NCI-H2171 (cell line): ENCODE results near the gene KIAA1549.
A peak's percentile ranks its signal among the peaks of the same experiment; 100 is the strongest.
"Not testable (repeated sequence)": the region's sequence is repeated elsewhere in the genome, so short reads cannot be mapped to it uniquely, and the experiment has no call there.

ENCODE experiments used
- DNase-seq: peaks from one replicate; lab custom pipeline; 2025; lab: John Stamatoyannopoulos, UW

KIAA1549 gene

DNA sequence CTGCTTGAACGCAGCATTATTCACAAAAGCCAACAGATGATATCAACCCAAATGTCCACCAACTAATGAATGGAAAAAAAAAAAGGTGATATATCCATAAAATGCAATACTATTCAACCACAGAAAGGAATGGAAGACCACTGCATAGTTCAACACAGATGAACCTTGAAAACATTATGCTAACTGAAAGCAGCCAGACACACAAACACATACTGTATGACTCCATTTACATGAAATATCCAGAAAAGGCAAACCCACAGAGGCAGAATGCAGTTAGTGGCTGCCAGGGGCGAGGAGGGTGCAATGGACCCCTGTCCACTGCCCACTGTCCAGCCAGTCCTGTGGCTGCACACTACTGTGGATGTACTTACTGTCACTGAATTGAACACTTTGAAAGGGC is 36.6 kb downstream of the KIAA1549 start:
- DNase-seq, result no peak

GRCh38 chr7:138943061-138943460 is 38.1 kb downstream of the KIAA1549 start:
- no peak for DNase-seq

- DNase-seq, result no peak
Observed at GRCh38 chr7:138941545-138941944, 39.6 kb downstream of the KIAA1549 start.

DNA sequence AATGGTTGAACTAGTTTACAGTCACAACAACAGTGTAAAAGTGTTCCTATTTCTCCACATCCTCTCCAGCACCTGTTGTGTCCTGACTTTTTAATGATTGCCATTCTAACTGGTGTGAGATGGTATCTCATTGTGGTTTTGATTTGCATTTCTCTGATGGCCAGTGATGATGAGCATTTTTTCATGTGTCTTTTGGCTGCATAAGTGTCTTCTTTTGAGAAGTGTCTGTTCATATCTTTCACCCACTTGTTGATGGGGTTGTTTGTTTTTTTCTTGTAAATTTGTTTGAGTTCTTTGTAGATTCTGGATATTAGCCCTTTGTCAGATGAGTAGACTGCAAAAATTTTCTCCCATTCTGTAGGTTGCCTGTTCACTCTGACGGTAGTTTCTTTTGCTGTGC is 40.6 kb downstream of the KIAA1549 start:
- not testable (repeated sequence) for DNase-seq

- DNase-seq, result no peak
Observed at GRCh38 chr7:138937484-138937883, 43.7 kb downstream of the KIAA1549 start.

DNA sequence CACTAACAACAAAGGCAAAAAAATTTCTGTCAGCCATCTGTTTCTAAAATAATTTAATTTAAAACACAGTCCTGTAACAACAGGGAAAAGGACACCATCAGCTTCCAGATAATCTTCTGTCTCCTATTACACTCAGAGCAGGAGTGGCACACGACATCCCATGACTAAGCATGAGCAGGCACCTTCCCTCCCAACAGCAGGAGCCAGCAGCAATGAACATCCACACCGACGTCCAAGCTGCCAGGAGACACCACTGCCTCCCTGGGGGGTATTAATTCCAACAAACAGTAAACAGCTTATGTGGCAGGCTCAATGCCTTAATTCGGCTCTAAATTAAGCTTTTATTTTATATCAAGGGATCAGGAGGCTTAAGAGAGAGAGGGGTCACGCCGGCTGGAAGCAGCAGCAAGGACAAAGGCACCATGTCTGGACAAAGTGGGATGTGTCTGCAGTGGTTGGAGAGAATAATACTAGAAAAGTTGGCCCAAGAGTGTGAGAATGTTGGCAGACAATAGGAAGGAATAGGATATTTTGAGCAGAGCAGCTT is 45.7 kb downstream of the KIAA1549 start:
- peak; percentile 81 for DNase-seq

GRCh38 chr7:138934861-138935260 is 46.3 kb downstream of the KIAA1549 start:
- DNase-seq, result no peak

GRCh38 chr7:138934367-138934766 is 46.8 kb downstream of the KIAA1549 start:
- DNase-seq, result peak; percentile 36

DNA sequence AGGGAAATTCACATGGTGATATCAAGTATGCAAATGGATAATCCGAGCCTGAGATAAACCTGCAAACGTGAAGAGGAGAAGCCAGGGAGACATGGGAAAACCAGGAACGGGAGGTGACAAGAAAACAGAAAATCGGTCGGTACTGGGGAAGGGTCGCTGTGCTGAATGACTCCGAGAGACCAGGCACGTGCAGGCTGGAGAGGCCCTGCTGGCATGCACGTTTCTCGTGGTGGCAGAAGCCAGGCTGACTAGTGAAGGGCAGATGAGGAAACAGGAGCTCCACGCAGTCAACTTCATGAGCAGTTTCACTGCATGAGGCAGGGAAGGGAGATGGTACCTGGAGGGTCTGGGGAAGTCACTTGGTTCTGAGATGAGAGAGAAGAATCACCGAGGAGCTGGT is 48.3 kb downstream of the KIAA1549 start:
- DNase-seq, result no peak

- DNase-seq, result no peak
Observed at GRCh38 chr7:138932427-138932826, 48.8 kb downstream of the KIAA1549 start.

- no peak for DNase-seq
Observed at GRCh38 chr7:138929969-138930368, 51.2 kb downstream of the KIAA1549 start.

DNA sequence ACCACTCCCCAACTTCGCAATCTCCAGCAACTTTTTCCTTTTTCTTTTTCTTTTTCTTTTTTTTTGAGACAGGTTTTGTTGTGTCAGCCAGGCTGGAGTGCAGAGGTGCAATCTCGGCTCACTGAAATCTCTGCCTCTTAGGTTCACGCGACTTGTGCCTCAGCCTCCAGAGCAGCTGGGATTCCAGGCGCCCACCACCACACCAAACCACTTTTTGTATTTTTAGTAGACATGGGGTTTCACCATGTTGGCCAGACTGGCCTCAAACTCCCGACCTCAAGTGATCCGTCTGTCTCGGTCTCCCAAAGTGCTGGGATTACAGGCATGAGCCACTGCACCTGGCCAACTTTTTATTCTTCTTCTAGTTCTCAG is 55.0 kb downstream of the KIAA1549 start:
- no peak for DNase-seq

GRCh38 chr7:138924501-138925225 is 56.5 kb downstream of the KIAA1549 start:
- DNase-seq, result peak; percentile 75

DNA sequence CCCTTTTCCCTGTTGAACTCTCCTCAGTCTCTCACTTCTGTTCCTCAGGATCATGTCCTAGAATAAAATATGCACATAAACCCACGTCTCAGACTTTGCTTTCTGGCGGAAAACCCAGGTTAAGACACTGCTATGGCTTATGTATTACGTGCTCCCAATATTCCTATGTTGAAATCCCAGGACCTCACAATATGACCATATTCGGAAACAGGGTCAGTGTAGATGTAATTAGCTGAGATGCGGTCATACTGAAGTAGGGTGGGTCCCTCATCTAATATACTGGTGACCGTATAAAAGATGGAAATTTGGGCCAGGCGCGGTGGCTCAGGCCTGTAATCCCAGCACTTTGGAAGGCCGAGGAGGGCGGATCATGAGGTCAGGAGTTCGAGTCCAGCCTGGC is 59.9 kb downstream of the KIAA1549 start:
- no peak for DNase-seq

DNA sequence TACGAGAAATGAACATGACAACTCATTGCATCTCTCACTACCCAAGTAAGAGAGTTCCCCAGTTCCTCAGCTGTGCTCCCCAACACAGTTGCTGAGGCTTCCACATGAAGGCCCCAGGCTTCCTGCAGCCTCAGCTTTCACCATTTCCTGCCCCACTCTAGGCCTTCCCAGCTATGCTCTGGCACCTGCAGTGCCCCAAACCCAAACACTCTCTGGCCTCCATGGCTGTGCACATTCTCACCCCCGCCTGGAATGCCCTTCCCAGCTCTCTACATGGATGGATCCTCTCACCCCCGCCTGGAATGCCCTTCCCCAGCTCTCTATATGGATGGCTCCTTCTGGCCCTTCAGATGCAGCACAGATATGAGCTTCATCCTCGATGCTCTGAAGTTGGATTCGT is 61.3 kb downstream of the KIAA1549 start:
- no peak for DNase-seq

DNA sequence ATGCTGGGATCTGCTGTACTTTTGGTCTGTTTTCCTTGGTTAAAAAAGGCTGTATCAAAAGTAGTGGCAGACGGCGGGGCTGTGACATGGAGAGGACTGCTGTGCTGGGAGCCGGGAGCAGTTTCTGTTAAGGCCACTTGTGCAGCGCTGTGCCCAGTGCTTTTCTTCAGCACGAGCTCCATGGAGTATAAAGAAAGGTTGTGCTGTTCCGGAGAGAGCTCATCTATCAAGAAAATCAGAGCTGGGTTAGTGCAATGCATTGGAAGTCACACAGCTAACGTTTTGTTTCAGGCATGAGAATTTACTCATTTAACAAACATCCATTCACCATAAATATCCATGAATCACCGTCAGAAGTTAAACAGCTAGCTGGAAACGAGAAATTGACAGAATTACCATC is 62.0 kb downstream of the KIAA1549 start:
- no peak for DNase-seq

- DNase-seq, result no peak
Observed at GRCh38 chr7:138918756-138919155, 62.4 kb downstream of the KIAA1549 start.

DNA sequence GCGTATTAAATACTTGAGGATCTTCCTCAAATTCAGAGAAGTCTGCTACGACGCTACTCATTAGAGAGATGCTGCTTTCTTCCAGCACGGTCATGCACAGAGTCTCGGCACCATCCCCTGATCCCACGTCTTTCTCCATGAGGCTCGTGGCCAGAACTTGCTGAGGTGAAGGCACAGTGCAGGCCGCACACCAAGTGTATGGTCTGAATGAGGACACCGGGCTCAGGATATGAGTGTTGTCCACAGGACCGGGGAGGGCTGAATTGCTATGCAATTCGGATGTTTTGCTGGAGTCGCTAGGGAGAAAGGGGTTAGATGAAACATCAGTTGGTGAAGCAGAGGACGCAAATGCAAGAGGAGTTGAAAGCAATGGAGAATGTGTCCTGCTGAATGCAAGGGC is 63.0 kb downstream of the KIAA1549 start:
- no peak for DNase-seq

DNA sequence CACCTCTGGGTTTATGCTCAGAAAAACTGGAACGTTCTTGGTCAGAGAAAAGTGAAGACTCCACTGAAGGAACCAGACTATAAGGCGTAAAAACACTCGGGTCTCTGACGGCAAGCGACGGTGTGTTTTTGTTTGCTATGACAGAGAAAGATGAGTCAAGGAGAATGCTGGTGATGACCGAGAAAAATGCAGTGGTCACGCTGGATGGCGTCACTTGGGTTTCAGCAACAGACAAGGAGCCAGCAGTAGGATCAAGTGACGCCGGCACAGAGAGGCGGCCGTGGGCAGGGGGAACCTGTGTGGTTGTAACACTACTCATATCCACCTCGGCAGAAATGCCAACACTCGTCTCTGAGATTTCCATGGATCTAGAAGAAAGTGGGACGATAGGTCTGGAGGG is 63.4 kb downstream of the KIAA1549 start:
- DNase-seq, result no peak

DNA sequence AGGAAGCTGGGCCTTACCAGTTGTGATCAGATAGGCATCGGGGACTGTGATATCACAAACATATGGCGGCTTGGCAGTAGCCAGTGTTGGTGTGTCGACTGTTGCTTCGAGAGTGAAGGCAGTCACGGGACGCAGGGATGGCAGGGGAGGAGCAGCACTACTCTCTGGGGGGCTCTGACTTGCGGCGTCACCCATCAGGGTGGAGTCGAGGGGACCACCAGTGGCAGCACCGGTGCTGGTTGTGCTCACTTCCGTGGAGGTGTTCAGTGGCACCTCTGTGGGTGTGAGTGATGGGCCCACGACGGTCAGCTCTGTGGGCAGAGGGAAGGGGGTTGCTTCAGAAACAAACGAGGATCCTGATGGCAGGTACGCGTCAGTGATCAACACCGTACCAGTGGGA is 64.5 kb downstream of the KIAA1549 start:
- no peak for DNase-seq

DNA sequence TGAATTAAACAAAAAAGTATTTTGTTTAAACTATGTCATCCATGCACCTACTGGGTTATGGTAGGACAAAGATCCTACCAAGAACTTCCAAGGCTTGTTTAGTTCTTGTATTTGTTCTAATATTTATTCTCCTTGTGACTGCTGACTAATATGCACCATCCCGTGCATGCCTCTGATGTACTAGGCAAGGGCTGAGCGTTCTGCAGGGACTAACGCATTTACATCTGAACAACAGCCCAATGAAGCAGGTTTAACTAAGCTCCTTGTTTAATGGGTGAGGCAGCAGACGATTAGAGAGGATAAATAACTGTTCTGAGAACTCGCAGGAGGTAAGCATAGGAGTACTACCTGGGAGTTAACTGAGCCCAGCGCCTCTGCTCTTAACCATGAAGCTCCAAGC is 64.9 kb downstream of the KIAA1549 start:
- DNase-seq, result no peak

DNA sequence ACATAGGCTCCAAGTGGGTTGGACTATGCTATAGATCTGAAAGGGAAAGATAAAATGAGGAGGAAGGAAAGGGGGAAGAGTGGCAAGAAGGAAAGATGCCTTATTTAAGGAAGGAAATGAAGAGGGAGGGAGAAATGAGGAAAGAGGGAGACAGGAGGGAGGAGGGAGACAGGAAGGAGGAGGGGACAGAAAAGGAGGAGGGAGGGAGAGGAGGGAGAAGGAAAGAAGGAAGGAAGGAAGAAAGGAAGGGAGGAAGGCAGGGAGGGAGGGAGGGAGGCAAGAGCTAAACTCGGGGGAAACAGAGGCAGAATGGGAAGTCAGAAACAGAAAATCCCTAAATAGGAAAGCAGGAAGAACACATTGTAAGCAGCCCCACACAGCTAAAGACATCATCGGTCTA is 67.4 kb downstream of the KIAA1549 start:
- no peak for DNase-seq

DNA sequence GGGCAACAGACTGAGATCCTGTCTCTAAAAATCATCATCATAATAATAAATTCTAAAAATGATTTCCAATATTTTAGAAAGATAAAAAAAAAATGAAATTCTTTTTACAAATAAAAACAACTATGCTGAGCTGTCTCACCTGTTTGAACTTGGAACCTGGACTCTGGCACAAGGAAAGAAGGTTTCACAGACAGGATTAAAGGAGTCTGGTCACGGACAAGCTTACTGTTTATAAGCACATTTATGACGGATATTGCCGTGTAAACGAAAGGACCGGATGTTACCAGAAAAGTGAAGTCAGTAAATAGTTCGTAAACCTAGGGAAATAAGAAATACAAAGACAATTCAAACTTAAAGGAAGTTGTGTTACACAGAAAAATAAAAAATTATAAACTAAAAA is 70.2 kb downstream of the KIAA1549 start:
- no peak for DNase-seq

DNA sequence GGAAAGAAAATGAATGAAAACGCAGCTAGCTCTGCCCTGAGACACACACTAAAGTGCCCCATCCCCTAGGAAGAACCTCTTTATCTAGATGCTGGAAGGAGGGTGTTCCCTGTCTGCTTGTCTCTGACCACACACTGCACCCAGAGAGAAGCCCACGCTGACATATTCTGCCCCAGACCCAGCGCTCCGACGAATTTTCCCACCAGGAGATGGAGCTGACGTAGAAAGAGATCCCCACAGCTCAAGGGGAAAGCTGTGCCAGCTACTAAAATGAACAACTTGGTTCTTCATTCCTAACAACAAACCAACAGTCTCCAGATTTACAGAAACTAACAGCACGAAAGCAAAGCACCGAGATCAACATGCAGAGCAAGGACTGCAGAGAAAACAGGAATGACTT is 73.3 kb downstream of the KIAA1549 start:
- no peak for DNase-seq
